OCI-LY7 (cell line): Measurements from ENCODE around the gene UNC5B. TPM values are rescaled to one million over a fixed set of nuclear protein-coding genes. Genes with fewer than 3 reads are reported as not detected.

Experiments used
- BruUV-seq: library from RNA; stranded (reverse); fragments of 400-500 nt; replicated peaks from 2 replicates; lab custom pipeline; 2021; lab: Mats Ljungman, UMichigan
- CTCF ChIA-PET: fragments of 300-600 bp; sonication (Branson Sonifier 250); formaldehyde crosslinking; loops from one replicate; lab custom pipeline; 2022; ENCODE audit warnings: antibody characterized with exemption; ENCODE audit not compliant: unreplicated experiment; lab: Charles Lee
- POLR2A ChIA-PET: fragments of 300-600 bp; sonication (Branson Sonifier 250); formaldehyde crosslinking; loops from one replicate; lab custom pipeline; 2022; ENCODE audit warnings: antibody characterized with exemption; lab: Charles Lee
- DNase-seq: peaks from one replicate; pipeline ENCODE4 v3.0.0-alpha.2; 2015; ENCODE audit warnings: low spot score
- H2AFZ ChIP-seq: fragments of 200-600 bp; sonication (generic), shearing (Covaris generic); 2 replicates; pipeline ENCODE4 v1.6.1; 2014; ENCODE audit warnings: mild to moderate bottlenecking, antibody characterized with exemption, low read length, moderate library complexity
- H3K27ac ChIP-seq: fragments of 200-600 bp; sonication (generic); 2 replicates; pipeline ENCODE4 v1.5.1; 2014; ENCODE audit warnings: mixed run types, low read depth, mild to moderate bottlenecking, moderate library complexity, low read length, inconsistent platforms; ENCODE audit not compliant: poor library complexity, severe bottlenecking
- H3K36me3 ChIP-seq: fragments of 200-600 bp; sonication (generic); 2 replicates; pipeline ENCODE4 v1.6.1; 2014; ENCODE audit warnings: mild to moderate bottlenecking, antibody characterized with exemption, low read length, moderate library complexity, mixed read lengths; ENCODE audit not compliant: insufficient read depth
- H3K4me1 ChIP-seq: fragments of 200-600 bp; sonication (generic); 2 replicates; pipeline ENCODE4 v1.5.1; 2014; ENCODE audit warnings: mild to moderate bottlenecking, low read length; ENCODE audit not compliant: insufficient read depth, poor library complexity, severe bottlenecking
- H3K4me2 ChIP-seq: fragments of 200-600 bp; sonication (generic); 2 replicates; pipeline ENCODE4 v1.6.1; 2014; ENCODE audit warnings: mild to moderate bottlenecking, low read length
- H3K4me3 ChIP-seq: fragments of 200-600 bp; sonication (generic); 2 replicates; pipeline ENCODE4 v1.5.1; 2014; ENCODE audit warnings: mild to moderate bottlenecking, low read depth, low read length; ENCODE audit not compliant: poor library complexity, severe bottlenecking
- H3K79me2 ChIP-seq: fragments of 200-600 bp; sonication (generic); 2 replicates; pipeline ENCODE4 v1.6.1; 2016; ENCODE audit warnings: low read depth, mild to moderate bottlenecking, low read length, moderate library complexity, mixed read lengths; ENCODE audit not compliant: insufficient read depth
- H3K9me2 ChIP-seq: fragments of 200-600 bp; sonication (generic); 2 replicates; pipeline ENCODE4 v1.6.1; 2016; ENCODE audit warnings: mild to moderate bottlenecking, low read length, mixed read lengths; ENCODE audit not compliant: insufficient read depth
- H3K9me3 ChIP-seq: fragments of 200-600 bp; sonication (generic); 2 replicates; pipeline ENCODE4 v1.6.1; 2014; ENCODE audit warnings: mild to moderate bottlenecking, mixed run types, low read length, mixed read lengths
- H4K20me1 ChIP-seq: fragments of 200-600 bp; sonication (generic); 2 replicates; pipeline ENCODE4 v1.6.1; 2014; ENCODE audit warnings: mild to moderate bottlenecking, antibody characterized with exemption, low read length, moderate library complexity, mixed read lengths; ENCODE audit not compliant: insufficient read depth
- CTCF ChIP-seq: fragments of 200-600 bp; sonication (generic); conservative IDR thresholded peaks from 2 replicates; pipeline ENCODE4 v1.5.1; 2014; ENCODE audit warnings: mild to moderate bottlenecking, antibody characterized with exemption, low read length, moderate library complexity, mixed read lengths
- EZH2phosphoT487 ChIP-seq: fragments of 200-600 bp; sonication (generic); IDR thresholded peaks from 2 replicates; pipeline ENCODE4 v1.6.1; 2018; ENCODE audit warnings: low read depth, borderline replicate concordance, mild to moderate bottlenecking, mixed run types, antibody characterized with exemption, low read length, moderate library complexity, mixed read lengths
- intact Hi-C: fragments of 100-400 bp; cut with micrococcal nuclease; formaldehyde crosslinking; loops from one replicate; pipeline ENCODE4 v1.10.0; 2022; ENCODE audit not compliant: unreplicated experiment
- total RNA-seq, 2 experiments: library from RNA; depleted of rRNA in 1 of 2; stranded (reverse); fragments of >200 nt in 1 of 2; shearing (Covaris generic) in 1 of 2; gene quantifications; 2 replicates each; pipeline ENCODE4 v1.2.3, GENCODE V29; 2014 to 2022

UNC5B gene
- total RNA-seq, 2 experiments from 2014 or later = not detected

GRCh38 chr10:71290806-71291527 is 78.6 kb downstream of the UNC5B start:
- no TSS peak for BruUV-seq
- POLR2A ChIA-PET = no interaction called here

GRCh38 chr10:71291528-71291900 is 79.1 kb downstream of the UNC5B start:
- DNase-seq = no peak
- no peak overlapping the region for H2AFZ ChIP-seq
- H3K27ac ChIP-seq = no peak overlapping the region
- H3K79me2 ChIP-seq = no peaks in the 10 kb centered on the region
- no peaks in the 10 kb centered on the region for H3K4me1 ChIP-seq
- no TSS peak for BruUV-seq
- ChIA-PET CTCF (no interaction called here), POLR2A (no interaction called here)
- H3K4me3 ChIP-seq = no peak overlapping the region
- no peaks in the 10 kb centered on the region for H3K9me3 ChIP-seq
- H3K36me3 ChIP-seq = no peaks in the 10 kb centered on the region
- H3K9me2 ChIP-seq = no peaks in the 10 kb centered on the region
- H3K4me2 ChIP-seq = no peak overlapping the region
- no peak for TF ChIP-seq CTCF
- no peak for TF ChIP-seq EZH2phosphoT487
- intact Hi-C loops = no loop called here
- H4K20me1 ChIP-seq = no peaks in the 10 kb centered on the region; the same call in 1 of the 2 replicates

More at GRCh38 chr10:71290806-71291527, 78.6 kb downstream of the UNC5B start:
- no peak for TF ChIP-seq EZH2phosphoT487
- TF ChIP-seq CTCF = no peak
- Histone ChIP-seq H3K4me3 (no peak overlapping the region), H3K36me3 (no peaks in the 10 kb centered on the region), H3K9me3 (no peaks in the 10 kb centered on the region), H4K20me1 (no peaks in the 10 kb centered on the region; the same call in 1 of the 2 replicates), H3K79me2 (no peaks in the 10 kb centered on the region), H3K27ac (no peak overlapping the region), H3K4me2 (no peak overlapping the region), H2AFZ (no peak overlapping the region), H3K9me2 (no peaks in the 10 kb centered on the region), H3K4me1 (no peaks in the 10 kb centered on the region)
- intact Hi-C loops = no loop called here
- DNase-seq = no peak
- CTCF ChIA-PET = no interaction called here
